GM19025 (cell line): ENCODE results near the gene ZNF672.

Experiments used
- ATAC-seq: cut with Tn5 transposase; IDR thresholded peaks from one replicate; pipeline ENCODE4 v1.9.1; 2021; ENCODE audit warnings: mild to moderate bottlenecking, low read depth, moderate library complexity; ENCODE audit not compliant: unreplicated experiment

The ZNF672 gene

DNA sequence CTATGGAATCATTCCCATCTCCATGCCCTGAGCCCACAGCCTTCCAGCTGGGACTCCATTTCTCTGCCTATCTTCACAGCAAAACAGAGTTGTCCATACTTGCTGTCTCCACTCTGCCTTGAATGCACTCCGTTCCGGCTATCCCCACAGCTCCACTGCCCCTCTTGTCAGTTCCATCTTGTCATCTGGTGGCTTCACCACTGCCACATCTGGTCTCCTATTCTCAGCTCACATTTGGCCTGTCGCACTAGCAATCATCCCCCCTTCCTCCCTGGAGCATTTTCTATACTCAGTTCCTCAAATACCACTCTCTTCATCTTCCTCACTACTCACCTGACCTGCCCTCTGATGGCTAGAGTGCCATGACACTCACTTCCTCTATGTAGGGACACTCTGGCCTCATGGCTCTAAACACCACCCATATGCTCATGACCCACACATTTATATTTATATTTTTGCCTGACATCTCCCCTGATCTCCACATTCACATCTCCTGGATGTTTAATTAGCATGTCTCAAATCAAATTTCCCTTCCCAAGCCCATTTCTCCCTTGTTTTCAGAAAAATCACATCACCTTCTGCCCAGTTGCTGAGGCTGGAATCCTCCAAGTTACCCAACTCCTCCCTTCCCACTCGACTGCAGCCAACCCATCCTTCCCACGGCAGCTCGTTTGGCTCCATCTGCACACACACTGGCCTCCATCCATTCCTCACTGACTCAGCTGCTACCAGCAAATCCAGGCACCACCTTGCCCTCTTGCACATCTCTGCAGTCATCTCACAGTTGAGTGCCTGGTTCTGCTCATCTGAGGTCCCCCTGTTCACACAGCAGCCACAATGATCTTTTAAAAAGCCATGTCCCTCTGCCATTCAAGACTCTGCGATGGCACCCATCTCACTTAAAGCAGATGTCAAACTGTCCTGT lies 14.7 kb downstream of the ZNF672 start:
- no peak for ATAC-seq

- no peak for ATAC-seq
These were observed 15.8 kb downstream of the ZNF672 start for GRCh38 chr1:248853663-248854375.

- no peak for ATAC-seq
These were observed 17.6 kb downstream of the ZNF672 start for GRCh38 chr1:248855580-248855979.

DNA sequence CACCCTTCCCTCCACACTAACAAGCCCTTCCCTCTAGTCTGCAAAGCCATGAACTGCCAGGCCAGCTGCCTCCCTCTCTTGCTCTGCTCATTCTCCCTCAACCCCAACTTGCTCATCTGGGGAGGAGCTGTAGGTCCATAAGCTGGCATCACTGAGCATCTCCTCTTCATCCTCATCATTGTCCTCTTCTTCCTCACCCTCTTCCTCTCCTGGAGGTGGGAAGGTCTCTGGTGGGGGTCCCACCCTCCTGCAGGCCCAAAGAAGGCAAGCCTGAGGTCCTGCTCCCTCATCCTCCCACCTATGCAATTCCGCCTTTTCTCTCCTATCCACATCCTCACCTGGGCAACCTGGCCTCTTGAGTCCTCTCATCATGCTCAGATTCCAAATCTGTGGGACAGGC lies 18.2 kb downstream of the ZNF672 start:
- no peak for ATAC-seq

- no peak for ATAC-seq
These were observed 19.2 kb downstream of the ZNF672 start for GRCh38 chr1:248857201-248857600.

DNA sequence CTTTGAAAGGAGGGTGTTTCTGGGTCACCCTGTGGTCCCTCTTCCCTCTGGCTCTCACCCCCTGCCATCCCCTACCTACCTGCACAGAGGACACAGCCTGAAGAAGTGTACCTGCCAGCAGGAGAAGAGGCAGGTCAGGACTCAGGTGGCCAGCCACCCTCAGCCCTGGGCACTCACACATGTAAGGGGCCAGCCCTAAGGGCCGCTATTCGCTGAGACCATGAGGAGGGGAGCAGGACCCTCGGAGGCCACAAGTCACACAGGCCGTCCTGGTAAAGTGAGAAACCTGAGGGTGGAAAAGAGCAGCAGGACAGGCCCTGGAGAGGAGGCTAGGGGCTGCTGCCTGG lies 19.7 kb downstream of the ZNF672 start:
- no peak for ATAC-seq

DNA sequence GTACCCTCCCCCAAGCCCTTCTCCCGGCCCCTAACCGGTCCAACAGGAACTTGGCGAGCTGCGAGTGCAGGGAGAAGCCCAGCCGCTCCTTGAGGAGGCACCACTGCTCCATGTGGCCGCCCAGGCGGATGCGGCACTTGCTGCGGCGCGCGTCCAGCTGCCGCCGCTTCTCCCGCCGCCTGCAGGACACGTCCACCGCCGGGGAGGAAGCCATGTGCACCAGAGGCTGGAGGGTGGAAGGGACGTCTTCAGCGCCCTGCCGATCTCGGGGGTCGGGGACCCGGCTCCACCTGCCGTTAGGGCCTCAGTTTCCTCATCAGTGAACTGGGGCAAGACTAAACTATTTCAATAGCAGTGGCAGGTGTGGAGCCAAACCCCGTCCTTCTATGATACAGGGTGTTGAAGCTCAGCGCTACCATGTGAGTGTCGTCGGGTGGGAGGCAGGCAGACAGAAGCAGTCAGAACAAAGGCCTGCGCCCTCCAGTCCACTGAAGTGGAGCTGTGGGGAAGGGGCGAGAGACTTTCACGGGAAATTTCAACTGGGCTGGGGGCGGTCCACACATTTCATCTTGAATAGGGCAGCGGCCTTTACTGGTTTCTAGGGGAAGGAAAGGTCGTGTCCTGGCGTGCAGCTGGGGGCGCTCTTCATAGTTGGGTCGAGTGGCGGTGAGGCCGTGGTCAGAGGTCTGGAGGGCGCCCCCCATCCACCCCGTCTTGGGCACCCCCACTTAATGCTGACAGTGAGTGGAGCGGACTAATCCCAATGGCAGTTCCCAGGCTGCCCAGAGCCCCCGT lies 20.3 kb downstream of the ZNF672 start:
- ATAC-seq = peak; percentile 16

DNA sequence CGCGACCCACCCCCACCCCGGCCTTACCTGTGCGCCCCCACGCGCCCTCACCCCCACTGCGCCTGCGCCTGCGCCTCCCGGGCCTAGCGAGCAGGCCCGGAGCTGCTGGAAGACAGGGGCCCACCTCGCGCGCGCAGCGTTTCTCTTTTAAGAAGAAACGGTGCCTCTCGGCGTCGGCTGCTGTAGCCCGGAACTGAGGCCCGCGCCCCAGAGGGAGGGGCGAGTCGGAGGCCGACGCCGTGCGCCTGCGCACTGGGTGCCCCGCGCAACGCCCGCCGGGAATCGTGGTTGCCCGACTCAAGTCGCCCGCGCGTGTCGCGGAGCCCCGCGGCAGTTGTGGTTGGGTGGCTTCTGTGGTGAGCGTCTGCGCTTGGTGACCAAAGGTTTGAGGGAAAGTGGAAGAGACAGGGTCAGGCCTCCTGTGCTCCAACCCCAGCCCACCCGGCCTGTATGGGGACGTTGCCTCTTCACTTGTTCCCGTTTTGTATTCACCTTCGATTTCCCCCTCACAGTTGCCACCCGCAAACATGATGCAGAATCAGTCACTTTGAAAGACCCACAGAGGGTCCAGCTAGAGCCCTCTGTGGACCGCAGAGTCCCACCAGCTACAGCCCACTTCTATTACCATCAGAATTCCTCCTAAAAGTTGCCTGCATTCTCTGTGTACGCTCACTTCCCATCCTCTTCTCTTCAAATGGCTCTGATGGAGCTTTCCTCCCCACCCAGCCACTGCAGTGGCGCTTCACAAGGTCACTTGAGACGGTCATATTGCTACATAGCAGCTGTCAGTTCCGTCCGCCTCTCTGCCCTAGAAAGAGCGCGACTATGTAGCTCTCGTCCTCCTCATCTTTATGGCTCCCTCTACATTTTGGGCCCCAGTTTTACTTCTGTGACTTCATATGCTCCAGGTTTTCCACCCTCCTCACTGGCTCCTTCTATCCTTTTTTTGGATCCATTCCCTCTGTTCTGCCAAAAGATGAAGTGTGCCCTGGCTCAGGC lies 21.2 kb downstream of the ZNF672 start, which contains the start of gene ZNF692:
ZNF692 (minus strand) TSS at position 195 of the 999 bp plus-strand sequence. CDS start 776 bp downstream, outside the sequence.
- peak; percentile 69 for ATAC-seq

DNA sequence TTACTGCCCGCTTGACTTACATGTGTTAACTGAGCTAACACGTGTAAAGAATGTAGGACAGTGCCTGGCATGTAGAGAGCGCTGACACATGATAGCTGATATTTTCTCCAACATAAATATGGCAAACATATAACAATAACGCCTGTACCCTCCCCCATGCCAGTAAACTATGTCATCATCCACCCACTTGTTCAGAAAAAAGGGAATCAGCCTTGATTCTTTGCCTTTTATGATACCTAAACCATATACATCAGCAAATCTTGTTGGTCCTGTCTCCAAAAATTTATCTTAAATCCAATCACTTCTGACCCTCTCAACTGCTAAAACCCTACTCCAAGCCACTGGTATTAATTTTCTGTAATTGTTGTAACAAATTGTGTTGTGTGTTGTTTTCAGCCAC lies 22.0 kb downstream of the ZNF672 start:
- ATAC-seq = no peak

GRCh38 chr1:248861616-248862015 lies 23.6 kb downstream of the ZNF672 start:
- ATAC-seq = no peak

DNA sequence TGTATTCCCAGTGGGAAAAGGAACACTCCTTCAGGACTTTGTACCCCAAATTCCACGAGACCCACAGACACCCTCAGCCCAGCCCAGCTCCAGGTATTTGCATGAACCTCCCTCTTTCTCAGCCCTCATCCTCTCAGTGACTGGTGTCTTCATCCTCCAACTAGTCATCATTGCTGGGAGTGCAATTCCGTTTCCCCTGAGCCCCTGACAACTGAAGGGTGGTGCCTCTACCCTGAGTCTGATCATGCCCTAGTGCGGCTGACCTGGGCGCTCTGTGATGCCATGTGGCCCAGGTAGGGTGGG lies 24.6 kb downstream of the ZNF672 start:
- peak; percentile 0 for ATAC-seq

DNA sequence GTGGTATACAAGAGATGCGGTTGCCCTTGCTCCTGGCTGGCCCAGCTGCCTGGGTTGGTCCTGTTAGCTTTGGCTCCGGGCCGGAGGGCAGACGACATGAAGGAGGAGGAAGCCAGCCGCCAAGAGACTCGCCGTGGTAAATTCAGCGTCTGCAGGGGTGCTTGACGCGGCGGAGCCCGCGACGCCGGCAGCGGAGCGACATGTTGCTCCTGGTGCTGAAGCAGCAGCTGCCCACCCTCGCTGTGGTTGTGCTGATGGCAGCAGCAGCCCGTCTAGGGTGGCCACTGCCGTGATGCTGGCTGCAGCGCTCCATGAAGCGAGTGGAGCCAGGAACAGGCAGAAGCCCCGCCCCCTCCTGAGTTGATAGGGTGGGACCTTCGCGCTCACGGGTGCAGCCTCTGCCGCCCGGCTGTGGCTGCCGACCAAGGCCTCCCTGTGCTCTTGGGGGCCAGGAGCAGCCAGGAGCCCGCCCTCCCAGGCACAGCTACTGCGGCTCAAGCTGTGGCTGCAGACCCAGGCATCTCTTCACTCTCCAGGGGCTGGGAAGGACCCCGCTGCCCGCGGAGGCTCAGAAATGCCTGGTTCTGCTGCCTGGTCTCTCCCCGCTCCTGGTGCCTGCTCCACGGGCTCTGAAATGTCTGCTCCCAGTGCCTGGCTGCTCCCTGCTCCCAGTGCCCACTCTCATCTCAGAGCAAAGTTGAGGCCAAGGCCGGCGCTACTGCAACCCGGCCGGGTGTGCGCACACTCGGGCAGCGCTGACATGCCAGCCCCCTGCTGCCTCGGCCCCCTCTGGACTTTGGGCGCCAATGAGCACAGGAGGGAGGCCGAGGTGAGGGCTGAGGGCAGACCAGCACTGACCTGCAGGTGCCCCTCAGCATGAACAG lies 25.2 kb downstream of the ZNF672 start:
- ATAC-seq = peak; percentile 70

DNA sequence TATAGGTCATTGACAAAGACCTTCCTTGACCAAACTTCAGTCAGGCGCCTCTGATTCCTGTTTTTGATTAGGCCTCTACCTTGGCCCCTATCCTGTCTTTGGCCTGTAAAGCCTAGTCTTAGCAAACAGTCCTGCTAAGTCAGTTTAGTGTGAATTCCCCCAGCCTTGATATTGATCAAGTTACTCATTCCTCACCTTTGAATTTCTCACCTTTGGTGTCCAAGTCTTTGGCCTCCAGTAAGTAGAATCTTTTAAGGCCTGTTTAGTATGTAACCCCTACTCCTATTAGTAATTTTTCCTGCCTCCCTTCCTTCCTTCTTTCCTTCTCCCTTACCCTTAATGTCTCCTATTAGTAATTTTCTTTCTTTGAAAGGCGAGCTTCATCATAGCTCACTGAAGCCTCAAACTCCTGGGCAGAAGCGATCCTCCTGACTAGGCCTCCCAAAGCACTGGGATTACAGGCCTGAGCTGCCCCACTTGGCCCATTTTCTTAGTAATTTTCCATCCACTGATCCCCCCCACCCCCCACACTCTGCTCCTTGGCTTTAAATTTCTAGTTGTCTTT lies 33.9 kb downstream of the ZNF672 start:
- no peak for ATAC-seq

DNA sequence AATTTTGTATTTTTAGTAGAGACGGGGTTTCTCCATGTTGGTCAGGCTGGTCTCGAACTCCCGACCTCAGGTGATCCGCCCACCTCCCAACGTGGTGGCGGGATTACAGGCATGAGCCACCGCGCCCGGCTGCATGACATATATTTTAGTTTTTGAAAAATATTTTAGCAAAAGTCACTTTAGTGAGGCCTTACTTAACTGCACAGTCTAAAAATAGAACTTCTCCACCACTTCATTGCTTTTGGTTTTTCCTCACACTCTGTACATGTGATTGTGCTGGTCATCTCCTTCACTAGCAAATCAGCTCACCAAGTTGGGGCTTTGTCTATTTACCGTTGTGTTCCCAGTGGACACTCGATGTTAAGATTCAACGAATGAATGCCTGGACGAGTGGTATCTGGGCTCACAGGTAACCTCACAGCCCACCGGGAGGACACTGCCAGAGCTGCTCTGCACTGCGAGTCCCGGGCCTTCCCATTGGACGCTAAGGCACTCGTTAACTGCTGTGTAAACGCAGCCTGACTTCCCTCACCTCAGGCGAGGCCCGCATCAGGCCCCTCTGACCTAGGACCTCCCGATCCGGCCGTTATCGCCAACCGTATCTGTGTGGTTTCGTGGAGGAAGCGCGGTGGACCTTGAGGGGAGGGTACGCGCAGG lies 34.9 kb downstream of the ZNF672 start:
- ATAC-seq = peak; percentile 27

GRCh38 chr1:248873409-248873992 lies 35.5 kb downstream of the ZNF672 start:
- peak; percentile 76 for ATAC-seq

DNA sequence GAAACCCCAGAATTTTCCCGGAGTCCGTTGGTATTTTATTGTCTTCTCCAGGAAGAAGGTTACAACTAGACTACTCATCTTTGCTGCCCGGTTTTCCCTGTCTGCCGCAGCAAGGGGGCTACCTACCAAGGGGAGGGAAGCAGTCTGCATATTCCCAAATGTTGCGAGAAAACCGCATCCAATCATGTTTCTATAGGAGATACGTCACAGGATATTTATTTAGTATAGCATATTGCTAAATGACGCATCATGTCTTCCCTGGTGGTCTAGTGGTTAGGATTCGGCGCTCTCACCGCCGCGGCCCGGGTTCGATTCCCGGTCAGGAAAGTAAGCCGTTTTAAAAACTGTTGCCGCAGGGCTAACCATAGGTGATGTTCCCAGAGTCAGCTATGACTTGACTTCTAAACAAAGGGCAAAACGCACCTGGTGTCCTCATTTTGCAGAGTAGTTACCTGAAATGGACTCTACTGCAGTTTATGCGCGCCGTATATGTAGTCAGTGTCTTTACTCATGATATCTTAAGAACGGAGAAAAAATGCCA lies 36.0 kb downstream of the ZNF672 start:
- ATAC-seq = peak; percentile 52

GRCh38 chr1:248881261-248881660 lies 43.2 kb downstream of the ZNF672 start:
- no peak for ATAC-seq
